RKO (cell line): Measurements from ENCODE around the gene SRR.

Experiments
- DNase-seq: peaks from one replicate; pipeline ENCODE4 v3.0.0-alpha.2; 2016; ENCODE audit warnings: low spot score

SRR gene

GRCh38 chr17:2346475-2346874, 42.7 kb downstream of the SRR start:
- DNase-seq = no peak

GRCh38 chr17:2347805-2348685, 44.3 kb downstream of the SRR start:
- DNase-seq = no peak

GRCh38 chr17:2351269-2351668, 47.5 kb downstream of the SRR start:
- DNase-seq = no peak

GRCh38 chr17:2354311-2354710, 50.6 kb downstream of the SRR start:
- no peak for DNase-seq

GRCh38 chr17:2357237-2357636, 53.5 kb downstream of the SRR start:
- DNase-seq = no peak

- DNase-seq = no peak
Measured at GRCh38 chr17:2357931-2358434, 54.2 kb downstream of the SRR start.

- DNase-seq = no peak
Measured at GRCh38 chr17:2361010-2361760, 57.4 kb downstream of the SRR start.

- no peak for DNase-seq
Measured at GRCh38 chr17:2362016-2362415, 58.3 kb downstream of the SRR start.

GRCh38 chr17:2362416-2362815, 58.7 kb downstream of the SRR start:
- no peak for DNase-seq

GRCh38 chr17:2362881-2363280, 59.1 kb downstream of the SRR start:
- DNase-seq = no peak

GRCh38 chr17:2363318-2363717, 59.6 kb downstream of the SRR start:
- no peak for DNase-seq

- no peak for DNase-seq
Measured at GRCh38 chr17:2363851-2364762, 60.4 kb downstream of the SRR start.

- no peak for DNase-seq
Measured at GRCh38 chr17:2364763-2365116, 61.0 kb downstream of the SRR start.

GRCh38 chr17:2365132-2365531, 61.4 kb downstream of the SRR start:
- DNase-seq = no peak

GRCh38 chr17:2366747-2367494, 63.2 kb downstream of the SRR start:
- no peak for DNase-seq

- DNase-seq = no peak
Measured at GRCh38 chr17:2368359-2368758, 64.6 kb downstream of the SRR start.

- DNase-seq = no peak
Measured at GRCh38 chr17:2369039-2369438, 65.3 kb downstream of the SRR start.

GRCh38 chr17:2369551-2370210, 65.9 kb downstream of the SRR start:
- no peak for DNase-seq

- no peak for DNase-seq
Measured at GRCh38 chr17:2370211-2370589, 66.5 kb downstream of the SRR start.

GRCh38 chr17:2371183-2372130, 67.7 kb downstream of the SRR start:
- no peak for DNase-seq
